Keratinocyte (primary cell): ENCODE data around the gene SNRNP25.

ENCODE experiments used
- EZH2 ChIP-seq: IDR thresholded peaks from one replicate; pipeline ENCODE4 v1.6.1; 2012; ENCODE audit warnings: inconsistent platforms, mild to moderate bottlenecking, low read length, moderate library complexity
- TF ChIP-seq, protein P1 (sequence below), 3 experiments: IDR thresholded peaks in 1 of 3; conservative IDR thresholded peaks in 1 of 3; optimal IDR thresholded peaks in 1 of 3; 2 replicates in 2 of 3; 3 replicates in 1 of 3; pipeline versions ENCODE3 to v1.5.1; 2011; ENCODE audit warnings: low read length in 3 of 3, mild to moderate bottlenecking in 3 of 3, moderate library complexity in 2 of 3, control low read depth in 1 of 3, inconsistent platforms in 1 of 3; ENCODE audit not compliant: insufficient read depth in 2 of 3; ENCODE audit errors: extremely low read depth in 1 of 3

DNA sequence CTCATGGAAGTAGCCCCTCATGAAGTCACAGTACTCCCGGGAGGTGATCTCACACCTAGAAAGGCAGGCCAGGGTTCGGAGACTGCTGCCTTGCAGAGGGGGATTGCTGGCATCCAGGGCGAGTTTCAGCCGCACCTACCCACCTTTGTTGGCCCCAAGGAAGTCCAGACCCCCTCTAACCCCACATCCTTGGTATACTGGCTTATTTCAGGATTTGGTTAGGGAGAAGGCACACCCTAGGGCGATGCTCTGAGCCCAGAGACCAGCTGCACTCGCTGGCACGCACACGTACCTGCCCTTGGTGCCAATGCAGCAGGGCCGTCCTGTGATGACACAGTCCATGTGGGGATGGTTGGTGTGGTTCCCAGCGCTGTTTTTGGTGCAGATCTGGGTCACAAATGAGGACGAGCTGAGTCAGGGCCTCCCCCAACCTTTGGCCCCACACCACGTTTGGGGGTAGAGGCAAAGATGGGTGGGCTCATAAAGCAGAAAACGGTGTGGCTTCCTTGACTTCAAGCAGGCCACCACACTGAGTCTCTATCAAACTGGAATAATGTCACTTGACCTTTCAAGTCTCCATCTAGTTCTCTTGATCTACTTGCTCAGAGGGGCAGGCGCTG is 5.9 kb downstream of the SNRNP25 start:
- no peak for TF ChIP-seq EZH2
- TF ChIP-seq, protein P1, sequence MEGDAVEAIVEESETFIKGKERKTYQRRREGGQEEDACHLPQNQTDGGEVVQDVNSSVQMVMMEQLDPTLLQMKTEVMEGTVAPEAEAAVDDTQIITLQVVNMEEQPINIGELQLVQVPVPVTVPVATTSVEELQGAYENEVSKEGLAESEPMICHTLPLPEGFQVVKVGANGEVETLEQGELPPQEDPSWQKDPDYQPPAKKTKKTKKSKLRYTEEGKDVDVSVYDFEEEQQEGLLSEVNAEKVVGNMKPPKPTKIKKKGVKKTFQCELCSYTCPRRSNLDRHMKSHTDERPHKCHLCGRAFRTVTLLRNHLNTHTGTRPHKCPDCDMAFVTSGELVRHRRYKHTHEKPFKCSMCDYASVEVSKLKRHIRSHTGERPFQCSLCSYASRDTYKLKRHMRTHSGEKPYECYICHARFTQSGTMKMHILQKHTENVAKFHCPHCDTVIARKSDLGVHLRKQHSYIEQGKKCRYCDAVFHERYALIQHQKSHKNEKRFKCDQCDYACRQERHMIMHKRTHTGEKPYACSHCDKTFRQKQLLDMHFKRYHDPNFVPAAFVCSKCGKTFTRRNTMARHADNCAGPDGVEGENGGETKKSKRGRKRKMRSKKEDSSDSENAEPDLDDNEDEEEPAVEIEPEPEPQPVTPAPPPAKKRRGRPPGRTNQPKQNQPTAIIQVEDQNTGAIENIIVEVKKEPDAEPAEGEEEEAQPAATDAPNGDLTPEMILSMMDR (optimal IDR thresholded peaks at IDR 0.05 in 1 of 3, IDR thresholded peaks at IDR 0.05 in 1 of 3, conservative IDR thresholded peaks at IDR 0.05 in 1 of 3; ENCODE audit: extremely low read depth in 1 of 3, insufficient read depth in 2 of 3, low read length in 3 of 3) = no peak
